GM12878 (cell line): ENCODE results near the gene NLRC3. TPM values are rescaled to one million over a fixed set of nuclear protein-coding genes. Genes with fewer than 3 reads are reported as not detected.

ENCODE experiments used
- ATAC-seq: fragments of 200-7000 bp; cut with Tn5 transposase; 3 replicates; pipeline ENCODE4 v1.9.1; 2020; ENCODE audit warnings: mild to moderate bottlenecking, moderate library complexity
- BruUV-seq: library from RNA; stranded (reverse); fragments of 400-500 nt; replicated peaks from 2 replicates; lab custom pipeline; 2021; lab: Mats Ljungman, UMichigan
- CTCF ChIA-PET: fragments of 300-600 bp; sonication (Branson Sonifier 250); formaldehyde crosslinking; extraction: SDS; loops from one replicate; lab custom pipeline; 2021; ENCODE audit warnings: inconsistent platforms; lab: Yijun Ruan, JAX
- POLR2A ChIA-PET: fragments of 350-600 bp; formaldehyde crosslinking; extraction: SDS; loops from one replicate; lab custom pipeline; 2021; ENCODE audit warnings: inconsistent platforms; lab: Charles Lee
- RAD21 ChIA-PET: fragments of 300-600 bp; sonication (Branson Sonifier 250); formaldehyde crosslinking; loops from one replicate; lab custom pipeline; 2023; ENCODE audit warnings: antibody characterized with exemption; ENCODE audit not compliant: unreplicated experiment; lab: Charles Lee
- SMC1A ChIA-PET: fragments of 300-600 bp; sonication (Branson Sonifier 250); formaldehyde crosslinking; loops from one replicate; lab custom pipeline; 2023; ENCODE audit not compliant: unreplicated experiment, uncharacterized antibody; lab: Charles Lee
- DNase-seq: peaks from one replicate; pipeline ENCODE4 v3.0.0-alpha.2; 2011; ENCODE audit warnings: low read depth, low spot score
- FAIRE-seq: peaks from 3 replicates; lab custom pipeline; 2011; peaks lifted over from hg19 to GRCh38; lab: Jason Lieb, UNC
- H2AFZ ChIP-seq: 2 replicates; pipeline ENCODE4 v1.6.0; 2011; ENCODE audit warnings: low read depth, low read length, control low read depth; ENCODE audit not compliant: control insufficient read depth
- H3K27ac ChIP-seq: 2 replicates; pipeline ENCODE4 v1.5.1; 2011; ENCODE audit warnings: control low read depth; ENCODE audit not compliant: control insufficient read depth, insufficient read depth
- H3K27me3 ChIP-seq, 2 experiments: replicated peaks in 1 of 2; 2 replicates each; pipeline versions ENCODE4 v1.6.0 to v1.6.1; 2011; ENCODE audit warnings: low read length in 1 of 2; ENCODE audit not compliant: control insufficient read depth in 2 of 2, insufficient read depth in 2 of 2
- H3K36me3 ChIP-seq, 2 experiments: 2 replicates each; pipeline ENCODE4 v1.5.1; 2011; ENCODE audit warnings: low read length in 1 of 2; ENCODE audit not compliant: control insufficient read depth in 2 of 2, insufficient read depth in 2 of 2
- H3K4me1 ChIP-seq: 2 replicates; pipeline ENCODE4 v1.6.1; 2011; ENCODE audit warnings: mild to moderate bottlenecking, low read length, moderate library complexity, mixed read lengths; ENCODE audit not compliant: control insufficient read depth, insufficient read depth
- H3K4me2 ChIP-seq: 2 replicates; pipeline ENCODE4 v1.6.0; 2011; ENCODE audit warnings: control low read depth; ENCODE audit not compliant: control insufficient read depth, insufficient read depth
- H3K4me3 ChIP-seq: fragments of 200-600 bp; sonication (generic); 2 replicates; pipeline ENCODE4 v1.5.1; 2016
- H3K79me2 ChIP-seq: 2 replicates; pipeline ENCODE4 v1.6.0; 2011; ENCODE audit warnings: low read length; ENCODE audit not compliant: control insufficient read depth, insufficient read depth
- H3K9ac ChIP-seq: 2 replicates; pipeline ENCODE4 v1.8.0; 2011; ENCODE audit warnings: low read length, control low read depth, mixed read lengths; ENCODE audit not compliant: control insufficient read depth, insufficient read depth
- H3K9me3 ChIP-seq: replicated peaks from 3 replicates; pipeline ENCODE4 v1.5.1; 2011; ENCODE audit warnings: mild to moderate bottlenecking, low read length; ENCODE audit not compliant: control insufficient read depth, insufficient read depth
- H4K20me1 ChIP-seq: 2 replicates; pipeline ENCODE4 v1.6.0; 2011; ENCODE audit not compliant: control insufficient read depth, insufficient read depth
- BMI1 ChIP-seq: fragments of 450-650 bp; IDR thresholded peaks from 2 replicates; pipeline ENCODE4 v1.6.1; 2016; ENCODE audit warnings: mild to moderate bottlenecking, moderate library complexity, borderline replicate concordance
- DPF2 ChIP-seq: fragments of 450-650 bp; IDR thresholded peaks from 2 replicates; pipeline ENCODE4 v1.6.1; 2017; ENCODE audit warnings: mild to moderate bottlenecking
- E2F4 ChIP-seq: IDR thresholded peaks from 2 replicates; pipeline ENCODE4 v1.6.1; 2012; ENCODE audit warnings: low read depth, low read length, improper control_type of control experiment
- EP300 ChIP-seq, 2 experiments: fragments of 150-350 bp in 1 of 2; IDR thresholded peaks; 2 replicates each; pipeline ENCODE4 v1.6.1; 2011 to 2012; ENCODE audit warnings: low read depth in 2 of 2, low read length in 2 of 2, borderline replicate concordance in 1 of 2, improper control_type of control experiment in 1 of 2, inconsistent platforms in 1 of 2; ENCODE audit not compliant: control insufficient read depth in 1 of 2
- HDAC2 ChIP-seq: fragments of 200-600 bp; sonication (generic); IDR thresholded peaks from 2 replicates; pipeline ENCODE4 v1.6.1; 2017
- IKZF1 ChIP-seq: fragments of 450-650 bp; conservative IDR thresholded peaks from 2 replicates; pipeline ENCODE4 v1.6.1; 2017; ENCODE audit warnings: antibody characterized with exemption, mild to moderate bottlenecking
- IRF5 ChIP-seq: fragments of 450-650 bp; IDR thresholded peaks from 2 replicates; pipeline ENCODE4 v1.6.1; 2017; ENCODE audit warnings: borderline replicate concordance
- KDM1A ChIP-seq: fragments of 200-600 bp; sonication (generic); IDR thresholded peaks from 2 replicates; pipeline ENCODE4 v1.6.1; 2016; ENCODE audit warnings: borderline replicate concordance
- KLF5 ChIP-seq: fragments of 450-650 bp; IDR thresholded peaks from 2 replicates; pipeline ENCODE4 v1.6.1; 2014; ENCODE audit warnings: mild to moderate bottlenecking; ENCODE audit not compliant: partially characterized antibody
- NKRF ChIP-seq: fragments of 450-650 bp; conservative IDR thresholded peaks from 2 replicates; pipeline ENCODE4 v1.6.1; 2017; ENCODE audit warnings: mild to moderate bottlenecking, moderate library complexity
- NR2F1 ChIP-seq: fragments of 450-650 bp; conservative IDR thresholded peaks from 2 replicates; pipeline ENCODE4 v1.6.1; 2017; ENCODE audit warnings: mild to moderate bottlenecking
- PAX8 ChIP-seq: fragments of 450-650 bp; IDR thresholded peaks from 2 replicates; pipeline ENCODE4 v1.6.1; 2017; ENCODE audit warnings: mild to moderate bottlenecking, moderate library complexity
- PKNOX1 ChIP-seq: fragments of 450-650 bp; IDR thresholded peaks from 2 replicates; pipeline ENCODE4 v1.6.1; 2016; ENCODE audit warnings: mild to moderate bottlenecking
- POLR2AphosphoS2 ChIP-seq: IDR thresholded peaks from 2 replicates; pipeline ENCODE4 v1.6.1; 2011; ENCODE audit warnings: low read depth, mild to moderate bottlenecking, low read length, improper control_type of control experiment, moderate library complexity
- RCOR1 ChIP-seq: conservative IDR thresholded peaks from 2 replicates; pipeline ENCODE4 v1.6.1; 2012; ENCODE audit warnings: low read depth, low read length, improper control_type of control experiment
- RELA ChIP-seq: fragments of 450-650 bp; IDR thresholded peaks from 2 replicates; pipeline ENCODE4 v1.8.0; 2014; ENCODE audit warnings: borderline replicate concordance; ENCODE audit not compliant: partially characterized antibody
- SREBF2 ChIP-seq: IDR thresholded peaks from 2 replicates; pipeline ENCODE4 v1.6.1; 2012; ENCODE audit warnings: mild to moderate bottlenecking, low read length
- ZNF622 ChIP-seq: fragments of 450-650 bp; IDR thresholded peaks from 2 replicates; pipeline ENCODE4 v1.6.1; 2017; ENCODE audit warnings: mild to moderate bottlenecking, inconsistent platforms
- whole genome bisulfite sequencing: methylation state at CpG from one replicate; pipeline ENCODE4 v1.1.6; 2016; ENCODE audit warnings: low lambda C conversion rate; ENCODE audit not compliant: insufficient replicate concordance, insufficient coverage; ENCODE audit errors: missing lambda C conversion rate; 5-methylcytosine and 5-hydroxymethylcytosine counted together
- in situ Hi-C: fragments of 300-500 bp; cut with MboI; formaldehyde crosslinking; loops from 9 replicates; pipeline ENCODE4 v1.14.3; 2018; ENCODE audit warnings: mixed read lengths
- intact Hi-C: fragments of 100-400 bp; cut with micrococcal nuclease; formaldehyde crosslinking; loops from one replicate; pipeline ENCODE4 v1.14.2; 2022; ENCODE audit not compliant: unreplicated experiment
- polyA plus RNA-seq, 11 experiments: library from polyadenylated mRNA; depleted of rRNA in 4 of 11; unstranded in 6 of 11; stranded (reverse) in 5 of 11; fragments of >200 nt; fragmentation: Nextera tagmentation in 4 of 11; fragmentation: Illumina TruSeq in 1 of 11; extraction: Ambion mirVana in 4 of 11; extraction: Trizol in 1 of 11; gene quantifications; 1 replicate in 1 of 11; 2 replicates in 10 of 11; pipeline versions ENCODE4 v1.2.1 to v1.2.3, GENCODE V29; 2011 to 2016; ENCODE audit warnings: inconsistent platforms in 2 of 11, missing spikeins in 2 of 11, low read depth in 1 of 11
- total RNA-seq, 4 experiments: library from RNA; depleted of rRNA in 3 of 4; stranded (reverse); fragments of >200 nt in 3 of 4; fragmentation: Illumina TruSeq in 1 of 4; extraction: Trizol in 1 of 4; gene quantifications; 2 replicates each; pipeline versions ENCODE4 v1.2.1 to v1.2.3, GENCODE V29; 2013 to 2021

Gene NLRC3
- total and polyA plus RNA-seq, 10 of the 15 experiments (the other 5 are each of a cell fraction or from before 2014, with no cell fraction given): 2.2 to 17.8 (median 7.6) TPM

GRCh38 chr16:3599922-3600321, 22.7 kb upstream of the NLRC3 start:
- H4K20me1 ChIP-seq: no peaks in the 10 kb centered on the region
- no peaks in the 10 kb centered on the region for H3K27me3 ChIP-seq
- H3K79me2 ChIP-seq: no peaks in the 10 kb centered on the region
- H3K4me1 ChIP-seq: no peaks in the 10 kb centered on the region
- SMC1A ChIA-PET: interaction anchor here (1.1 kb wide), 1 partner anchor 12 kb away, joined by 3 read pairs; the partner anchor contains the start of gene SLX4
- RAD21 ChIA-PET: no interaction called here
- H2AFZ ChIP-seq: no peak overlapping the region
- no peak overlapping the region for H3K9ac ChIP-seq
- H3K9me3 ChIP-seq: no peaks in the 10 kb centered on the region; the same call in 2 of the 3 replicates
- ATAC-seq (no peak), FAIRE-seq (no peak), DNase-seq (no peak)
- POLR2A ChIA-PET: no interaction called here
- TF ChIP-seq RELA (no peak), HDAC2 (no peak), E2F4 (no peak), NKRF (no peak), PKNOX1 (no peak), PAX8 (no peak), DPF2 (no peak), BMI1 (no peak), NR2F1 (no peak), POLR2AphosphoS2 (no peak), KLF5 (no peak), KDM1A (no peak), EP300 (IDR thresholded peaks at IDR 0.05; ENCODE audit: borderline replicate concordance in 1 of 2, control insufficient read depth in 1 of 2, low read depth in 2 of 2, low read length in 2 of 2) (no peak), SREBF2 (no peak), RCOR1 (no peak), IKZF1 (no peak), ZNF622 (no peak), IRF5 (no peak)
- H3K4me3 ChIP-seq: no peak overlapping the region
- H3K36me3 ChIP-seq: peaks cover 0 to 6% of the 10 kb centered on the region in 2 experiments; a peak in 2 of 4 replicates
- intact Hi-C loops: no loop called here
- CTCF ChIA-PET: no interaction called here
- H3K4me2 ChIP-seq: no peak overlapping the region
- in situ Hi-C loops: no loop called here
- H3K27ac ChIP-seq: no peak overlapping the region
- BruUV-seq: no TSS peak
- WGBS: 98% methylated on average over 4 of the region's 4 CpGs
